T-helper 2 cell treated with Interferon-gamma antibody and Interleukin-4, amounts not matched to agents 100 ng/mL and 5 ng/mL, for 36 hours (primary cell): Measurements from ENCODE around the gene RBM11. TPM values are rescaled to one million over a fixed set of nuclear protein-coding genes. Genes with fewer than 3 reads are reported as not detected.
"Not testable (repeated sequence)": the region's sequence is repeated elsewhere in the genome, so short reads cannot be mapped to it uniquely, and the experiment has no call there.

Experiments
- intact Hi-C: fragments of 100-400 bp; cut with micrococcal nuclease; formaldehyde crosslinking; loops from one replicate; pipeline ENCODE4 v1.15.1; 2023
- total RNA-seq: library from RNA; stranded (reverse); gene quantifications from 2 replicates; pipeline ENCODE4 v1.2.3, GENCODE V29; 2022

Gene RBM11
- 0.11 TPM in 1 of 2 replicates, not detected in the other for total RNA-seq

- intact Hi-C loops: loop anchor here (2.0 kb wide), 1 partner anchor 167 kb away; the partner anchor contains the start of gene HSPA13
Observed at GRCh38 chr21:14215971-14216641, at the start of gene RBM11. TSS of gene RBM11 (plus strand) at chr21:14216157. CDS start at chr21:14216187, 30 bp downstream.

- intact Hi-C loops: not testable (repeated sequence)
Observed at GRCh38 chr21:14166463-14167223, 49.3 kb upstream of the RBM11 start.

- intact Hi-C loops: no loop called here
Observed at GRCh38 chr21:14206222-14206621, 9.7 kb upstream of the RBM11 start.

- intact Hi-C loops: no loop called here
Observed at GRCh38 chr21:14210738-14211137, 5.2 kb upstream of the RBM11 start, which contains the start of gene LIPI. TSS of gene LIPI (minus strand) at chr21:14210955. CDS start at chr21:14210845, 110 bp downstream.

- intact Hi-C loops: no loop called here
Observed at GRCh38 chr21:14213164-14213563, 2.8 kb upstream of the RBM11 start.

GRCh38 chr21:14223365-14223764, 7.4 kb downstream of the RBM11 start:
- intact Hi-C loops: no loop called here

GRCh38 chr21:14229399-14229798, 13.4 kb downstream of the RBM11 start:
- intact Hi-C loops: no loop called here

GRCh38 chr21:14235101-14235500, 19.1 kb downstream of the RBM11 start:
- intact Hi-C loops: no loop called here

GRCh38 chr21:14236180-14236579, 20.2 kb downstream of the RBM11 start:
- intact Hi-C loops: no loop called here

- intact Hi-C loops: no loop called here
Observed at GRCh38 chr21:14239281-14239680, 23.3 kb downstream of the RBM11 start.

GRCh38 chr21:14241297-14241696, 25.3 kb downstream of the RBM11 start:
- intact Hi-C loops: no loop called here

- intact Hi-C loops: no loop called here
Observed at GRCh38 chr21:14243461-14243860, 27.5 kb downstream of the RBM11 start.

GRCh38 chr21:14243874-14244273, 27.9 kb downstream of the RBM11 start:
- intact Hi-C loops: no loop called here

GRCh38 chr21:14244911-14245310, 29.0 kb downstream of the RBM11 start:
- intact Hi-C loops: no loop called here

- intact Hi-C loops: no loop called here
Observed at GRCh38 chr21:14245711-14246110, 29.8 kb downstream of the RBM11 start.

- intact Hi-C loops: no loop called here
Observed at GRCh38 chr21:14251336-14251735, 35.4 kb downstream of the RBM11 start.

- intact Hi-C loops: loop anchor here (5.0 to 10.0 kb wide), 3 partner anchors 108 to 1333 kb away; no protein-coding TSS in a partner anchor
Observed at GRCh38 chr21:14259747-14260146, 43.8 kb downstream of the RBM11 start.

GRCh38 chr21:14260174-14260764, 44.3 kb downstream of the RBM11 start:
- intact Hi-C loops: loop anchor here (5.0 to 10.0 kb wide), 3 partner anchors 107 to 1332 kb away; no protein-coding TSS in a partner anchor

- intact Hi-C loops: loop anchor here (5.0 to 10.0 kb wide), 3 partner anchors 105 to 1330 kb away; no protein-coding TSS in a partner anchor
Observed at GRCh38 chr21:14262039-14262438, 46.1 kb downstream of the RBM11 start.

GRCh38 chr21:14263879-14264278, 47.9 kb downstream of the RBM11 start:
- intact Hi-C loops: loop anchor here (5.0 to 10.0 kb wide), 3 partner anchors 103 to 1328 kb away; no protein-coding TSS in a partner anchor

- intact Hi-C loops: loop anchor here (10.0 kb wide), 1 partner anchor 510 kb away; no protein-coding TSS in a partner anchor
Observed at GRCh38 chr21:14265023-14265422, 49.1 kb downstream of the RBM11 start.

GRCh38 chr21:14267076-14267475, 51.1 kb downstream of the RBM11 start:
- intact Hi-C loops: loop anchor here (10.0 kb wide), 1 partner anchor 508 kb away; no protein-coding TSS in a partner anchor
